OCI-LY7 (cell line): ENCODE data around the gene RPL29. TPM values are rescaled to one million over a fixed set of nuclear protein-coding genes. Genes with fewer than 3 reads are reported as not detected.

Experiments
- BruUV-seq: library from RNA; stranded (reverse); fragments of 400-500 nt; replicated peaks from 2 replicates; lab custom pipeline; 2021; lab: Mats Ljungman, UMichigan
- CTCF ChIA-PET: fragments of 300-600 bp; sonication (Branson Sonifier 250); formaldehyde crosslinking; loops from one replicate; lab custom pipeline; 2022; ENCODE audit warnings: antibody characterized with exemption; ENCODE audit not compliant: unreplicated experiment; lab: Charles Lee
- POLR2A ChIA-PET: fragments of 300-600 bp; sonication (Branson Sonifier 250); formaldehyde crosslinking; loops from one replicate; lab custom pipeline; 2022; ENCODE audit warnings: antibody characterized with exemption; lab: Charles Lee
- DNase-seq: peaks from one replicate; pipeline ENCODE4 v3.0.0-alpha.2; 2015; ENCODE audit warnings: low spot score
- H2AFZ ChIP-seq: fragments of 200-600 bp; sonication (generic), shearing (Covaris generic); 2 replicates; pipeline ENCODE4 v1.6.1; 2014; ENCODE audit warnings: mild to moderate bottlenecking, antibody characterized with exemption, low read length, moderate library complexity
- H3K27ac ChIP-seq: fragments of 200-600 bp; sonication (generic); 2 replicates; pipeline ENCODE4 v1.5.1; 2014; ENCODE audit warnings: mixed run types, low read depth, mild to moderate bottlenecking, moderate library complexity, low read length, inconsistent platforms; ENCODE audit not compliant: poor library complexity, severe bottlenecking
- H3K36me3 ChIP-seq: fragments of 200-600 bp; sonication (generic); 2 replicates; pipeline ENCODE4 v1.6.1; 2014; ENCODE audit warnings: mild to moderate bottlenecking, antibody characterized with exemption, low read length, moderate library complexity, mixed read lengths; ENCODE audit not compliant: insufficient read depth
- H3K4me1 ChIP-seq: fragments of 200-600 bp; sonication (generic); 2 replicates; pipeline ENCODE4 v1.5.1; 2014; ENCODE audit warnings: mild to moderate bottlenecking, low read length; ENCODE audit not compliant: insufficient read depth, poor library complexity, severe bottlenecking
- H3K4me2 ChIP-seq: fragments of 200-600 bp; sonication (generic); 2 replicates; pipeline ENCODE4 v1.6.1; 2014; ENCODE audit warnings: mild to moderate bottlenecking, low read length
- H3K4me3 ChIP-seq: fragments of 200-600 bp; sonication (generic); 2 replicates; pipeline ENCODE4 v1.5.1; 2014; ENCODE audit warnings: mild to moderate bottlenecking, low read depth, low read length; ENCODE audit not compliant: poor library complexity, severe bottlenecking
- H3K79me2 ChIP-seq: fragments of 200-600 bp; sonication (generic); 2 replicates; pipeline ENCODE4 v1.6.1; 2016; ENCODE audit warnings: low read depth, mild to moderate bottlenecking, low read length, moderate library complexity, mixed read lengths; ENCODE audit not compliant: insufficient read depth
- H3K9me2 ChIP-seq: fragments of 200-600 bp; sonication (generic); 2 replicates; pipeline ENCODE4 v1.6.1; 2016; ENCODE audit warnings: mild to moderate bottlenecking, low read length, mixed read lengths; ENCODE audit not compliant: insufficient read depth
- H3K9me3 ChIP-seq: fragments of 200-600 bp; sonication (generic); 2 replicates; pipeline ENCODE4 v1.6.1; 2014; ENCODE audit warnings: mild to moderate bottlenecking, mixed run types, low read length, mixed read lengths
- H4K20me1 ChIP-seq: fragments of 200-600 bp; sonication (generic); 2 replicates; pipeline ENCODE4 v1.6.1; 2014; ENCODE audit warnings: mild to moderate bottlenecking, antibody characterized with exemption, low read length, moderate library complexity, mixed read lengths; ENCODE audit not compliant: insufficient read depth
- CTCF ChIP-seq: fragments of 200-600 bp; sonication (generic); conservative IDR thresholded peaks from 2 replicates; pipeline ENCODE4 v1.5.1; 2014; ENCODE audit warnings: mild to moderate bottlenecking, antibody characterized with exemption, low read length, moderate library complexity, mixed read lengths
- EZH2phosphoT487 ChIP-seq: fragments of 200-600 bp; sonication (generic); IDR thresholded peaks from 2 replicates; pipeline ENCODE4 v1.6.1; 2018; ENCODE audit warnings: low read depth, borderline replicate concordance, mild to moderate bottlenecking, mixed run types, antibody characterized with exemption, low read length, moderate library complexity, mixed read lengths
- intact Hi-C: fragments of 100-400 bp; cut with micrococcal nuclease; formaldehyde crosslinking; loops from one replicate; pipeline ENCODE4 v1.10.0; 2022; ENCODE audit not compliant: unreplicated experiment
- total RNA-seq, 2 experiments: library from RNA; depleted of rRNA in 1 of 2; stranded (reverse); fragments of >200 nt in 1 of 2; shearing (Covaris generic) in 1 of 2; gene quantifications; 2 replicates each; pipeline ENCODE4 v1.2.3, GENCODE V29; 2014 to 2022

The RPL29 gene
- total RNA-seq, 2 experiments from 2014 or later, result 1,535 to 1,781 TPM

GRCh38 chr3:52023101-52023770 lies 27.5 kb upstream of the RPL29 start:
- Histone ChIP-seq H3K4me3 (no peak overlapping the region), H3K27ac (no peak overlapping the region), H3K79me2 (no peaks in the 10 kb centered on the region), H3K4me1 (peaks cover 9% of the 10 kb centered on the region), H3K9me2 (no peaks in the 10 kb centered on the region), H3K4me2 (peak overlapping the region; percentile 37; the same call in 1 of the 2 replicates), H4K20me1 (no peaks in the 10 kb centered on the region), H3K9me3 (no peaks in the 10 kb centered on the region), H3K36me3 (no peaks in the 10 kb centered on the region), H2AFZ (0 out of 2 replicates have a peak overlapping the region, but pooled peaks have one; percentile 12)
- no peak for DNase-seq
- POLR2A ChIA-PET, result interaction anchor here (0.6 to 1.3 kb wide), 3 partner anchors 12 to 95 kb away, joined by 3 to 10 read pairs (median 6); partner anchors contain the start of gene DUSP7
- intact Hi-C loops, result no loop called here
- BruUV-seq, result no TSS peak
- no peak for TF ChIP-seq EZH2phosphoT487
- no peak for TF ChIP-seq CTCF
- CTCF ChIA-PET, result no interaction called here

- Histone ChIP-seq H3K79me2 (no peaks in the 10 kb centered on the region), H3K27ac (no peak overlapping the region), H3K36me3 (no peaks in the 10 kb centered on the region), H3K4me3 (no peak overlapping the region), H3K4me2 (no peak overlapping the region), H4K20me1 (no peaks in the 10 kb centered on the region), H3K9me2 (no peaks in the 10 kb centered on the region), H3K9me3 (no peaks in the 10 kb centered on the region), H2AFZ (no peak overlapping the region), H3K4me1 (peaks cover 9% of the 10 kb centered on the region)
- no peak for DNase-seq
- POLR2A ChIA-PET, result interaction anchor here (0.9 kb wide), 1 partner anchor 11 kb away, joined by 10 read pairs; no protein-coding TSS in a partner anchor
- TF ChIP-seq CTCF (no peak), EZH2phosphoT487 (no peak)
- CTCF ChIA-PET, result no interaction called here
- intact Hi-C loops, result no loop called here
- no TSS peak for BruUV-seq
These were observed 26.8 kb upstream of the RPL29 start for GRCh38 chr3:52022323-52023100.
